B cell (primary cell): Measurements from ENCODE around the gene UBXN6. TPM values are rescaled to one million over a fixed set of nuclear protein-coding genes. Genes with fewer than 3 reads are reported as not detected.

Experiments
- ATAC-seq: fragments of 200-7000 bp; cut with Tn5 transposase; one replicate; pipeline ENCODE4 v1.10.0; 2021; ENCODE audit warnings: low read depth, mild to moderate bottlenecking, moderate number of reproducible peaks, moderate library complexity
- CTCF ChIA-PET: fragments of 350-600 bp; sonication (Branson Sonifier 250); formaldehyde crosslinking; loops from one replicate; lab custom pipeline; 2021; ENCODE audit warnings: antibody characterized with exemption, inconsistent platforms; lab: Charles Lee
- POLR2A ChIA-PET: fragments of 350-600 bp; sonication (Branson Sonifier 250); formaldehyde crosslinking; loops from one replicate; lab custom pipeline; 2021; ENCODE audit warnings: antibody characterized with exemption; lab: Charles Lee
- DNase-seq: peaks from one replicate; pipeline ENCODE4 v3.0.0; 2013
- H2AFZ ChIP-seq: 2 replicates; pipeline ENCODE4 v1.6.1; 2012; ENCODE audit warnings: mild to moderate bottlenecking, low read depth, low read length; ENCODE audit not compliant: insufficient read depth, poor library complexity, severe bottlenecking
- H3K27ac ChIP-seq, 2 donors: 1 replicate in 1 of 2; 2 replicates in 1 of 2; pipeline ENCODE4 v1.5.1; 2012 to 2013; ENCODE audit warnings: low read length in 2 of 2, mild to moderate bottlenecking in 2 of 2, moderate library complexity in 1 of 2
- H3K27me3 ChIP-seq, 4 experiments: fragments of 200-600 bp in 1 of 4; sonication (generic) in 1 of 4; replicated peaks in 1 of 4; 1 replicate in 2 of 4; 2 replicates in 2 of 4; pipeline versions ENCODE4 v1.6.1 to v1.7.0; 2013 to 2016; ENCODE audit warnings: low read length in 3 of 4, mild to moderate bottlenecking in 2 of 4, mixed read lengths in 1 of 4, moderate library complexity in 1 of 4; ENCODE audit not compliant: insufficient read depth in 4 of 4, control insufficient read depth in 3 of 4; ENCODE audit errors: control extremely low read depth in 1 of 4
- H3K36me3 ChIP-seq, 2 experiments: replicated peaks in 1 of 2; 1 replicate in 1 of 2; 2 replicates in 1 of 2; pipeline versions ENCODE4 v1.6.1 to v1.7.1; 2013; ENCODE audit warnings: low read length in 1 of 2; ENCODE audit not compliant: insufficient read depth in 2 of 2, control insufficient read depth in 1 of 2; ENCODE audit errors: control extremely low read depth in 1 of 2, extremely low read depth in 1 of 2
- H3K4me1 ChIP-seq, 2 donors: fragments of 200-600 bp in 1 of 2; sonication (generic) in 1 of 2; 1 replicate in 1 of 2; 2 replicates in 1 of 2; pipeline versions ENCODE4 v1.5.1 to v1.6.1; 2013 to 2017; ENCODE audit warnings: low read length in 2 of 2; ENCODE audit not compliant: control insufficient read depth in 2 of 2, insufficient read depth in 2 of 2
- H3K4me2 ChIP-seq: replicated peaks from 2 replicates; pipeline ENCODE3; 2012; ENCODE audit warnings: mild to moderate bottlenecking, low read depth, low read length; ENCODE audit not compliant: poor library complexity, severe bottlenecking
- H3K4me3 ChIP-seq, 5 experiments: fragments of 200-600 bp in 1 of 5; sonication (generic) in 1 of 5; 1 replicate in 3 of 5; 2 replicates in 2 of 5; pipeline versions ENCODE4 v1.5.1 to v1.7.0; 2011 to 2016; ENCODE audit warnings: low read length in 4 of 5, mild to moderate bottlenecking in 4 of 5, low read depth in 2 of 5, control low read depth in 1 of 5, moderate library complexity in 1 of 5; ENCODE audit not compliant: insufficient read depth in 1 of 5; ENCODE audit errors: control extremely low read depth in 1 of 5, extremely low read depth in 1 of 5
- H3K79me2 ChIP-seq: fragments of 200-600 bp; sonication (generic); one replicate; pipeline ENCODE4 v1.6.0; 2016; ENCODE audit warnings: low read length; ENCODE audit not compliant: control insufficient read depth, insufficient read depth
- H3K9ac ChIP-seq: fragments of 200-600 bp; sonication (generic); 2 replicates; pipeline ENCODE4 v1.6.1; 2017; ENCODE audit warnings: mild to moderate bottlenecking, low read length, moderate library complexity
- H3K9me3 ChIP-seq, 3 donors: one replicate each; pipeline versions ENCODE4 v1.6.1 to v1.7.1; 2013; ENCODE audit warnings: low read length in 2 of 3; ENCODE audit not compliant: control insufficient read depth in 2 of 3, insufficient read depth in 1 of 3; ENCODE audit errors: control extremely low read depth in 1 of 3
- H4K20me1 ChIP-seq: 2 replicates; pipeline ENCODE4 v1.6.0; 2012; ENCODE audit warnings: mild to moderate bottlenecking, low read length; ENCODE audit not compliant: insufficient read depth, control insufficient read depth, poor library complexity, severe bottlenecking
- H3K27ac Mint-ChIP-seq: one replicate; pipeline ENCODE4 v1.8.0; 2021; ENCODE audit warnings: mixed read lengths
- H3K27me3 Mint-ChIP-seq: one replicate; pipeline ENCODE4 v1.8.0; 2021; ENCODE audit warnings: mixed read lengths
- H3K4me1 Mint-ChIP-seq: one replicate; pipeline ENCODE4 v1.8.0; 2021; ENCODE audit warnings: mixed read lengths
- H3K4me3 Mint-ChIP-seq: one replicate; pipeline ENCODE4 v1.8.0; 2021; ENCODE audit warnings: mixed read lengths
- H3K9me3 Mint-ChIP-seq: one replicate; pipeline ENCODE4 v1.8.0; 2022; ENCODE audit warnings: mixed read lengths; ENCODE audit not compliant: insufficient read depth
- CTCF ChIP-seq: fragments of 200-600 bp; IDR thresholded peaks from one replicate; pipeline ENCODE4 v1.8.0; 2022; ENCODE audit warnings: antibody characterized with exemption, mild to moderate bottlenecking
- EZH2 ChIP-seq: IDR thresholded peaks from 2 replicates; pipeline ENCODE4 v1.6.1; 2012; ENCODE audit warnings: borderline replicate concordance, low read depth, mild to moderate bottlenecking, moderate library complexity, low read length; ENCODE audit not compliant: insufficient read depth, poor library complexity, severe bottlenecking
- WGBS: methylation state at CpG from one replicate; pipeline ENCODE4 v1.1.5; 2013; ENCODE audit warnings: missing lambda C conversion rate; ENCODE audit not compliant: insufficient coverage; 5-methylcytosine and 5-hydroxymethylcytosine counted together
- intact Hi-C: fragments of 100-400 bp; cut with micrococcal nuclease; formaldehyde crosslinking; loops from one replicate; pipeline ENCODE4 v1.10.0; 2022
- polyA plus RNA-seq: library from polyadenylated mRNA; depleted of rRNA; stranded (reverse); fragments of >200 nt; gene quantifications from 2 replicates; pipeline ENCODE4 v1.2.3, GENCODE V29; 2012
- total RNA-seq, 2 donors: library from RNA; stranded (reverse); fragments of 120-200 nt in 1 of 2; gene quantifications; 1 replicate in 1 of 2; 2 replicates in 1 of 2; pipeline versions ENCODE4 v1.2.3 to v1.2.4, GENCODE V29; 2013 to 2022

Gene UBXN6
- total and polyA plus RNA-seq, 2 donors (not counting 1 experiment from before 2014, with no cell fraction given), result 75.8 to 76.6 TPM

- Histone ChIP-seq H3K79me2 (peaks cover 48% of the 10 kb centered on the region), H3K9me3 (no peaks in the 10 kb centered on the region), H3K4me3 (no peak overlapping the region), H2AFZ (no peak overlapping the region), H3K27me3 (no peaks in the 10 kb centered on the region), H4K20me1 (no peaks in the 10 kb centered on the region), H3K9ac (no peak overlapping the region), H3K36me3 (peaks cover 1 to 9% of the 10 kb centered on the region in 2 experiments), H3K4me2 (no peak overlapping the region), H3K27ac (no peak overlapping the region), H3K4me1 (no peaks in the 10 kb centered on the region)
- Mint-ChIP-seq H3K9me3 (no peaks in the 10 kb centered on the region), H3K27me3 (no peaks in the 10 kb centered on the region), H3K27ac (no peak overlapping the region), H3K4me3 (no peak overlapping the region), H3K4me1 (no peaks in the 10 kb centered on the region)
- intact Hi-C loops, result no loop called here
- ChIA-PET POLR2A (no interaction called here), CTCF (interaction anchor here (0.7 to 1.5 kb wide), 3 partner anchors 12 to 1634 kb away, joined by 3 to 5 read pairs (median 3); partner anchors contain the start of gene CHAF1A)
- WGBS, result 98% methylated on average over 5 of the region's 7 CpGs
- DNase-seq, result no peak
- no peak for ATAC-seq
- TF ChIP-seq EZH2 (no peak), CTCF (no peak)
These were observed 43.3 kb downstream of the UBXN6 start for GRCh38 chr19:4414144-4414799.

- no peak overlapping the region for H3K4me3 ChIP-seq
- H4K20me1 ChIP-seq, result no peaks in the 10 kb centered on the region
- ChIA-PET CTCF (no interaction called here), POLR2A (no interaction called here)
- H3K9ac ChIP-seq, result no peak overlapping the region
- Mint-ChIP-seq H3K27ac (no peak overlapping the region), H3K4me3 (no peak overlapping the region), H3K27me3 (no peaks in the 10 kb centered on the region), H3K4me1 (no peaks in the 10 kb centered on the region), H3K9me3 (no peaks in the 10 kb centered on the region)
- H3K27ac ChIP-seq, result no peak overlapping the region
- no peaks in the 10 kb centered on the region for H3K27me3 ChIP-seq
- H3K9me3 ChIP-seq, result no peaks in the 10 kb centered on the region
- intact Hi-C loops, result no loop called here
- no peaks in the 10 kb centered on the region for H3K4me1 ChIP-seq
- H2AFZ ChIP-seq, result no peak overlapping the region
- TF ChIP-seq CTCF (no peak), EZH2 (no peak)
- H3K4me2 ChIP-seq, result no peak overlapping the region
- no CpG with 5 or more reads among the region's 3 CpGs for WGBS
- H3K36me3 ChIP-seq, result peaks cover 1 to 9% of the 10 kb centered on the region in 2 experiments
- ATAC-seq, result no peak
- DNase-seq, result no peak
- peaks cover 55% of the 10 kb centered on the region for H3K79me2 ChIP-seq
These were observed 44.0 kb downstream of the UBXN6 start for GRCh38 chr19:4413588-4413987.
